GM10266 (cell line): ENCODE results near the gene NRP1.

Source experiments
- DNase-seq: peaks from one replicate; pipeline ENCODE4 v3.0.0; 2012; ENCODE audit errors: extremely low spot score
- CTCF ChIP-seq: IDR thresholded peaks from 2 replicates; pipeline ENCODE4 v1.5.1; 2012; ENCODE audit warnings: mild to moderate bottlenecking, low read depth; ENCODE audit not compliant: control insufficient read depth, insufficient read depth; ENCODE audit errors: missing control alignments

The NRP1 gene

DNA sequence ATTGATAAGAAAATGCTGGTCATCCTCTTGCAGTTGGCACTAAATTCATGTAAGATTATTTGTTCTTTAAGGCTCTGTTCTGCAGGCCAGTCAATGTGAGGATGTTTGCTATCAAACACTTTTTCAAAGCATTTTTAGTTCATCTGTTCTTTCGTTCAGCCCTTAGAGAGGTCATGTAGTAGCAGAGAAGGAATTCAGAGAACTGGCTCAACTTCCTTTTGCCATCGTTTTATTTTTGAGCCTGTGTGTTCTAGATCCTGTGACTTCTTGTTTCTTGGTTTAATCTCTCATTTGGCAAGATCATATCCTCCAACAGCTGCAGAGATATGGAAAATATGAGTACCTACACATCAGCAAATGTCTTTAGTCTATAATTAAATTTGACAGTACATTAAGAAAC lies 184.3 kb downstream of the NRP1 start:
- no peak for TF ChIP-seq CTCF
- no peak for DNase-seq

- no peak for TF ChIP-seq CTCF
- DNase-seq, result no peak
Measured at GRCh38 chr10:33147013-33147310, 187.5 kb downstream of the NRP1 start.

DNA sequence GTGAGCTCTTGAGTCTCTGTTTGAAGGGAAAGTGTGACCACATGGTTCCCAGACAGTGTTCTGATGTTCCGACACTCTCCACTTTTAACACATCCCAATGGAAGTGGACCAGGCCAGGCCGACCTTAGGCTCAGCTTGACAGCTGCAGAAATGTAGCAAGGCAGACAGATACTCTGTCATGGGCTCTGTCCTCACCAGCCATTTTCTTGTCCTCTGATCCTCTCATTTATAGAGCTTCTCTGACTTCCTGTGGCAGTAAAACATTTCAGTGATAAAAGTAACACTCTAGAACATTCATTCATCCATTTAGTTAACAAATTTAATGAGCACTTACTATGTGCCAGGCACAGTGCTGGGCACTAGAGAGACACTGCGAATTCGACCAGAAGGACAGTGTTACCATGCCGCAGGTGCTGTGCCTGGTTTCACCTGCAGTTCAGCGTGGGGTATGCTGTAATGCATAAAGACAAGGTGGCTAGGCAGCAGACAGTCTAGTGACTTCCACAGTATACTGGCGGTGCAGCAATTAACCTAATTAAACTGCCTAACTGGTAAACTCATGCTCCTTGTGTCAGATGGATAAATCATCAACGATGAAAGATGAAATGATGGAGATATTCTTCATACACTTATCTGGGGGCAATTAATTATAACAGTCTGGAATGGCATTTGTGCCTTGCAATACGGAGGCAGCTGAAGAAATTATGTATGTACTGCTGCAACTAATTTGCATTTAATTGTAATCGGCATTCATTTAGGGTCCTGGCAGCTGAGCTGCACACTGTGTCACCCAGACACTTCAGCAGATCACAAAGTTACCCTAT lies 188.1 kb downstream of the NRP1 start:
- no peak for TF ChIP-seq CTCF
- DNase-seq, result no peak

- DNase-seq, result no peak
Measured at GRCh38 chr10:33145451-33146188, 188.8 kb downstream of the NRP1 start.

DNA sequence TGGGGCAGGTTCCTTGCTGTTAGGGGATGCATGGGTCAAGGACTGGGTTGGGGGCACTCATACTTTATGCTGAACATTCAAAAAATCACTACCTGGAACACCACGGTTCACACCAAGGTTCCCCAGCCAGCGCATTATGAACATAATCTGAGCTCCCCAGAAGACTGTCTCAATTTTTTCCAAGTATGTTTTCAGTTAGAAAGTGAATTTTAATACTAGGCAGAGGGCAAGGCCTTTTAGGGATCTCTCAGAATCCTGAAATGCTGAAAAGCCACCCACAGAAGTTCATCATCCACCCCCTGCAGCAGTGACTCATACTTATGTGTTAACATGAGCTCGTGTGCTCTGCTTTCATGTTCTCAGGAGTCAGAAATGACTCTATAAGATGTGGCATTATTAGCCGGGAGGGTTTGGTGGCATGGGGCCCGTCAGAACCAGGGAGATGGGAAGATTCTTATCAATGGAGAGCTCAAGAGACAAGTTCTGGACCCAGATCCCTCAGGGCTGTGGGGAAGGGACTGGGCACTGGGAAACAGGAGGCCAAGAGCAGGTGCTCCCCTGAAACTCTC lies 191.2 kb downstream of the NRP1 start:
- no peak for DNase-seq
- TF ChIP-seq CTCF, result no peak

More at GRCh38 chr10:33145451-33146188, 188.8 kb downstream of the NRP1 start:
- no peak for TF ChIP-seq CTCF

GRCh38 chr10:33142295-33142694 lies 192.2 kb downstream of the NRP1 start:
- DNase-seq, result no peak
- no peak for TF ChIP-seq CTCF

DNA sequence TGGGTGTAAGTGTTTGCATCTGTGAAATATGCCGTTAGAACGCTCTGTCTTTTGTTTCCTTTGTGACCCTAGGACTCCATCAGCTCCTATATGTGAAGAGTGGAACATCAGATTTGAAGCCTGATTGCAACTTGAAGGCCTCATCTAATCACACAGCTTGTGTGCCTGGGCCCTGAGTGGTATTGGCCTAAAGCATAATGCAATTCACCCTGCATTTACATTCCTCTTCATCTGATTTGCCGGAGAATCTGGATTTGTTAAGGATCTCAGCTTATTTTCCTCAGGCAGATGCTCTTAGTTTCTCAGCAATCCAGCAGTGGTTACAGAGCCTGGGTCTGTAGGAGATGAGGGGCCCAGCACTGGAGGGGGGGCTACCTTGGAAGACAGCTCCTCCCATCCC lies 193.2 kb downstream of the NRP1 start:
- TF ChIP-seq CTCF, result no peak
- no peak for DNase-seq
